Endothelial cell of umbilical vein (primary cell): ENCODE results near the gene IMPACT. TPM values are rescaled to one million over a fixed set of nuclear protein-coding genes. Genes with fewer than 3 reads are reported as not detected.

ENCODE experiments used
- BruUV-seq: library from RNA; stranded (reverse); fragments of 400-500 nt; replicated peaks from 2 replicates; lab custom pipeline; 2021; lab: Mats Ljungman, UMichigan
- CTCF ChIA-PET: fragments of 300-600, 350-600 bp; sonication (Branson Sonifier 250); formaldehyde crosslinking; loops from one replicate; lab custom pipeline; 2021; ENCODE audit warnings: antibody characterized with exemption, inconsistent platforms; lab: Charles Lee
- POLR2A ChIA-PET: fragments of 300-600, 350-600 bp; sonication (Branson Sonifier 250); formaldehyde crosslinking; loops from one replicate; lab custom pipeline; 2021; ENCODE audit warnings: antibody characterized with exemption, inconsistent platforms; lab: Charles Lee
- DNase-seq: peaks from one replicate; pipeline ENCODE4 v3.0.0-alpha.2; 2011; ENCODE audit warnings: low read depth, low spot score
- FAIRE-seq: peaks from 2 replicates; lab custom pipeline; 2011; peaks lifted over from hg19 to GRCh38; lab: Jason Lieb, UNC
- H2AFZ ChIP-seq: 2 replicates; pipeline ENCODE4 v1.6.0; 2012; ENCODE audit warnings: low read depth, low read length, control low read depth, inconsistent platforms
- H3K27ac ChIP-seq: 2 replicates; pipeline ENCODE4 v1.5.1; 2011; ENCODE audit warnings: low read depth, mild to moderate bottlenecking, control low read depth, low read length, moderate library complexity; ENCODE audit not compliant: insufficient read depth
- H3K27me3 ChIP-seq, 2 experiments: 2 replicates each; pipeline versions ENCODE4 v1.6.0 to v1.6.1; 2011; ENCODE audit warnings: low read length in 2 of 2, mixed read lengths in 1 of 2; ENCODE audit not compliant: control insufficient read depth in 2 of 2, insufficient read depth in 2 of 2
- H3K36me3 ChIP-seq, 2 experiments: 2 replicates in 1 of 2; 3 replicates in 1 of 2; pipeline ENCODE4 v1.5.1; 2011; ENCODE audit warnings: low read length in 2 of 2, mild to moderate bottlenecking in 1 of 2, moderate library complexity in 1 of 2; ENCODE audit not compliant: control insufficient read depth in 2 of 2, insufficient read depth in 2 of 2; ENCODE audit errors: extremely low read depth in 1 of 2
- H3K4me1 ChIP-seq: 3 replicates; pipeline ENCODE4 v1.5.1; 2011; ENCODE audit warnings: mild to moderate bottlenecking, low read length; ENCODE audit not compliant: control insufficient read depth, insufficient read depth; ENCODE audit errors: extremely low read depth
- H3K4me2 ChIP-seq: 2 replicates; pipeline ENCODE4 v1.6.1; 2011; ENCODE audit warnings: low read length, control low read depth, mixed read lengths; ENCODE audit not compliant: insufficient read depth
- H3K4me3 ChIP-seq, 3 experiments: fragments of 200-600 bp in 1 of 3; sonication (generic), shearing (Covaris generic) in 1 of 3; replicated peaks in 1 of 3; 2 replicates each; pipeline ENCODE4 v1.5.1; 2011 to 2016; ENCODE audit warnings: control low read depth in 3 of 3, low read length in 3 of 3, mild to moderate bottlenecking in 2 of 3, inconsistent platforms in 1 of 3, low read depth in 1 of 3, moderate library complexity in 1 of 3; ENCODE audit not compliant: insufficient read depth in 1 of 3
- H3K79me2 ChIP-seq: 2 replicates; pipeline ENCODE4 v1.6.0; 2012; ENCODE audit warnings: low read length, inconsistent platforms; ENCODE audit not compliant: control insufficient read depth, insufficient read depth
- H3K9ac ChIP-seq: replicated peaks from 2 replicates; pipeline ENCODE3; 2011; ENCODE audit warnings: low read length, control low read depth; ENCODE audit not compliant: insufficient read depth; ENCODE audit errors: extremely low read depth
- H3K9me1 ChIP-seq: replicated peaks from 3 replicates; pipeline ENCODE4 v1.6.0; 2011; ENCODE audit warnings: mild to moderate bottlenecking, low read length; ENCODE audit not compliant: control insufficient read depth, insufficient read depth; ENCODE audit errors: extremely low read depth
- H3K9me3 ChIP-seq: replicated peaks from 2 replicates; pipeline ENCODE4 v1.5.1; 2012; ENCODE audit warnings: low read length, inconsistent platforms; ENCODE audit not compliant: control insufficient read depth, insufficient read depth
- H4K20me1 ChIP-seq: replicated peaks from 2 replicates; pipeline ENCODE3; 2011; ENCODE audit warnings: mild to moderate bottlenecking, low read length; ENCODE audit not compliant: control insufficient read depth, insufficient read depth; ENCODE audit errors: extremely low read depth
- EZH2 ChIP-seq: IDR thresholded peaks from 2 replicates; pipeline ENCODE4 v1.6.1; 2012; ENCODE audit warnings: borderline replicate concordance, low read depth, mild to moderate bottlenecking, moderate library complexity, low read length, inconsistent platforms; ENCODE audit not compliant: severe bottlenecking
- FOS ChIP-seq: IDR thresholded peaks from 2 replicates; pipeline ENCODE4 v1.6.1; 2011; ENCODE audit warnings: mild to moderate bottlenecking, low read length, moderate library complexity, borderline replicate concordance; ENCODE audit not compliant: insufficient read depth
- JUN ChIP-seq: IDR thresholded peaks from 2 replicates; pipeline ENCODE4 v1.6.1; 2011; ENCODE audit warnings: borderline replicate concordance, low read depth; ENCODE audit not compliant: insufficient read length, insufficient read depth
- MYC ChIP-seq: IDR thresholded peaks from one replicate; pipeline ENCODE4 v1.6.1; 2011; ENCODE audit warnings: mild to moderate bottlenecking, low read depth, low read length
- dilution Hi-C: fragments of 300-500 bp; cut with MboI; formaldehyde crosslinking; loops from one replicate; pipeline ENCODE4 v1.15.0; 2019; ENCODE audit warnings: low sequenced_read_pairs; ENCODE audit not compliant: extremely low pct_ligation_motif_present
- intact Hi-C: fragments of 100-400 bp; cut with micrococcal nuclease; formaldehyde crosslinking; loops from one replicate; pipeline ENCODE4 v1.10.0; 2022
- polyA plus RNA-seq, 4 experiments: library from polyadenylated mRNA; depleted of rRNA in 3 of 4; stranded (reverse) in 3 of 4; unstranded in 1 of 4; fragments of >200 nt; gene quantifications; 2 replicates each; pipeline versions ENCODE4 v1.2.1 to v1.2.3, GENCODE V29; 2011 to 2012; ENCODE audit warnings: missing spikeins in 1 of 4
- total RNA-seq: library from RNA; stranded (reverse); gene quantifications from 2 replicates; pipeline ENCODE4 v1.2.3, GENCODE V29; 2021
- TF ChIP-seq, protein P1 (sequence below), 2 donors: IDR thresholded peaks; 1 replicate in 1 of 2; 2 replicates in 1 of 2; pipeline ENCODE4 v1.5.1; 2011; ENCODE audit warnings: low read length in 2 of 2, mild to moderate bottlenecking in 2 of 2, moderate library complexity in 2 of 2, control low read depth in 1 of 2, inconsistent platforms in 1 of 2, low read depth in 1 of 2; ENCODE audit not compliant: insufficient read depth in 1 of 2; ENCODE audit errors: extremely low read depth in 1 of 2

Gene IMPACT
- total and polyA plus RNA-seq, 2 donors (not counting 3 experiments of a cell fraction or from before 2014, with no cell fraction given) = 15.4 to 28.6 TPM

DNA sequence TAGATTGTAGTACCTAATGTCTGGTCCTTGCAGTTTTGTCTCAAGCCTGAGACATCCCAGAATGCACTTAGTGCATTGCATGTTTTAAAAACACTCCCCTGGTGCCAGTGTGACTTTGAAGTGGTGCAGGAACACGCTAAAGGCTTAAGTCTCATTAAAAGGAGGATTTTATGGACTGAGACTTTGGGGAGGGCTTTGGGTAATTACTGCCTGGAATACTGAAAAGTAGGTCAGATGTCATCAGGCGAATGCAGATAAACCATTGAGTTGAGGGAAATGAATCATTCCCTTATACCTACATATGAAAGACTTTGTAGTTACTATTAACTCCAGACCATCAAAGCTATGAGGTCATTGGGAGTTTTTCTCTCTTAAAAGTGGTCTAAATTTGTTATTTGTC, 25.9 kb upstream of the IMPACT start:
- Histone ChIP-seq H3K9me1 (no peaks in the 10 kb centered on the region), H3K4me1 (peaks cover 10% of the 10 kb centered on the region), H3K79me2 (peaks cover 2% of the 10 kb centered on the region), H3K36me3 (no peaks in the 10 kb centered on the region), H3K9me3 (no peaks in the 10 kb centered on the region), H3K4me2 (no peak overlapping the region), H3K4me3 (no peak overlapping the region), H3K9ac (no peak overlapping the region), H2AFZ (no peak overlapping the region), H3K27me3 (no peaks in the 10 kb centered on the region), H3K27ac (no peak overlapping the region), H4K20me1 (no peaks in the 10 kb centered on the region)
- BruUV-seq = no TSS peak
- TF ChIP-seq EZH2 (no peak), JUN (peak; percentile 4)
- ChIA-PET CTCF (interaction anchor here (1.2 to 2.7 kb wide), 3 partner anchors 32 to 86 kb away, joined by 3 to 18 read pairs (median 4); no protein-coding TSS in a partner anchor), POLR2A (no interaction called here)
- DNase-seq (peak; percentile 26), FAIRE-seq (no peak)
- dilution Hi-C loops = no loop called here
- intact Hi-C loops = no loop called here

DNA sequence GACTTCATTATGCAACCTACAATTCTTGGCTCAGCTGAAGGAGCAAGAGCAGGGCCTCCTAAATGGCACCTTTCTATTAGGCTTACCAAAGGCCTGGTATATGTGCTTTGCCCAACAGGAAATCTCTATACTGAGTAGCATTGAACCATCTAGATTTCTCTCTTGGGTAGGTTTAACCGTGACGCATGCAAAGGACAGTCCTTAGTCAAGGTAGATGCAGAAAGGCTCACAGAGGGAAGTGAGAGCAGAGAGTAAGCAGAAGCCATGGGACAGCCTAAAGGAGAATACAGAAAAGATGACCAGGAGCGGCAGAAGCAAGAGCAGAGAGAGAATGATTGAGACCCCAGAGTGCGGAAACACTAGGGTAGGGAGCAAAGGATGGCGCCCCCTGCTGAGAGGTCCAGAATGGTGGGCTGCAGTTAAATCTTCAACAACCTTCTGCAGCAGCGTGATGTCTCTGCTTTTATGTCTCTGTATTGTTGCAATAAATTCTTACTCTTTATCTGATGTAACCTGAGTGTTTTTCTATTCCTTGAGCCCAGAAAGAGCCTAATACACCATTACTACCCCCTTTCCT, 24.2 kb upstream of the IMPACT start:
- CTCF ChIA-PET = interaction anchor here (1.1 to 2.7 kb wide), 2 partner anchors 29 to 42 kb away, joined by 3 to 18 read pairs; no protein-coding TSS in a partner anchor
- no peaks in the 10 kb centered on the region for H4K20me1 ChIP-seq
- TF ChIP-seq MYC = no peak
- TF ChIP-seq, protein P1, sequence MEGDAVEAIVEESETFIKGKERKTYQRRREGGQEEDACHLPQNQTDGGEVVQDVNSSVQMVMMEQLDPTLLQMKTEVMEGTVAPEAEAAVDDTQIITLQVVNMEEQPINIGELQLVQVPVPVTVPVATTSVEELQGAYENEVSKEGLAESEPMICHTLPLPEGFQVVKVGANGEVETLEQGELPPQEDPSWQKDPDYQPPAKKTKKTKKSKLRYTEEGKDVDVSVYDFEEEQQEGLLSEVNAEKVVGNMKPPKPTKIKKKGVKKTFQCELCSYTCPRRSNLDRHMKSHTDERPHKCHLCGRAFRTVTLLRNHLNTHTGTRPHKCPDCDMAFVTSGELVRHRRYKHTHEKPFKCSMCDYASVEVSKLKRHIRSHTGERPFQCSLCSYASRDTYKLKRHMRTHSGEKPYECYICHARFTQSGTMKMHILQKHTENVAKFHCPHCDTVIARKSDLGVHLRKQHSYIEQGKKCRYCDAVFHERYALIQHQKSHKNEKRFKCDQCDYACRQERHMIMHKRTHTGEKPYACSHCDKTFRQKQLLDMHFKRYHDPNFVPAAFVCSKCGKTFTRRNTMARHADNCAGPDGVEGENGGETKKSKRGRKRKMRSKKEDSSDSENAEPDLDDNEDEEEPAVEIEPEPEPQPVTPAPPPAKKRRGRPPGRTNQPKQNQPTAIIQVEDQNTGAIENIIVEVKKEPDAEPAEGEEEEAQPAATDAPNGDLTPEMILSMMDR (IDR thresholded peaks at IDR 0.05; ENCODE audit: extremely low read depth in 1 of 2, insufficient read depth in 1 of 2, low read depth in 1 of 2, low read length in 2 of 2) = peak; percentile 17 to 45
- TF ChIP-seq FOS = no peak
- no peak for TF ChIP-seq EZH2
- H3K9me1 ChIP-seq = no peaks in the 10 kb centered on the region
- H3K9ac ChIP-seq = no peak overlapping the region
- H3K27me3 ChIP-seq = peaks cover 8 to 9% of the 10 kb centered on the region in 2 experiments
- no peak for DNase-seq
- H3K79me2 ChIP-seq = no peaks in the 10 kb centered on the region
- H3K4me1 ChIP-seq = peaks cover 6% of the 10 kb centered on the region
- dilution Hi-C loops (no loop called here), intact Hi-C loops (no loop called here)
- FAIRE-seq = no peak
- H3K4me3 ChIP-seq = no peak overlapping the region
- no peaks in the 10 kb centered on the region for H3K36me3 ChIP-seq
- H3K27ac ChIP-seq = no peak overlapping the region
- no peaks in the 10 kb centered on the region for H3K9me3 ChIP-seq
- H3K4me2 ChIP-seq = no peak overlapping the region
- BruUV-seq = no TSS peak
- POLR2A ChIA-PET = no interaction called here
- no peak overlapping the region for H2AFZ ChIP-seq
